ENCODE measurements around the gene ACTN2.
A peak's percentile ranks its signal among the peaks of the same experiment; 100 is the strongest.

The ACTN2 gene

DNA sequence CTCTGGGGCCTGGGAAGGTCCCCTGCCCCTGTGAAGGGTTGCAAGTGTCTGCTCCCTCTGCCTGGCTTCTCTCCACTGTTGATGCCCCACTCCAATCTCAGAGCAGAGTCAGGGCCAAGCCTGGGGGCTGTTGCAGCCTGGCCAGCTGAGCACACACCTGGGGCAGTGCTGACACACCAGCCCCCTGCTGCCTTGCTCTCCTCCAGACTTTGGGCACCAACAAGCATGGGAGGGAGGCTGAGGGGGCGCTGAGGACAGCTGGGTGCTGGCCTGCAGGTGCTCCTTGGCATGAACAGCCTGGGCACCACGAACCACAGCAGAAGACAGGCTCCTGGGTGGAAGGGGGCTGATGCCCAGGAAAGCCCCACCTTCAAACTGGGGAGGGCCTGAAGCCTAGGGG, 99.2 kb downstream of the ACTN2 start:
- Histone ChIP-seq H3K4me1 (ENCODE audit: insufficient read depth, low read length) (no peaks in the 10 kb centered on the region), H3K9me3 (ENCODE audit: insufficient read depth, low read length, severe bottlenecking) (peaks cover 15% of the 10 kb centered on the region), H3K4me2 (ENCODE audit: insufficient read depth, low read length) (no peak overlapping the region), H3K79me2 (ENCODE audit: insufficient read depth, low read length) (no peaks in the 10 kb centered on the region), H3K9ac (ENCODE audit: low read depth, low read length) (no peak overlapping the region), H3K4me3 (ENCODE audit: low read depth in 1 of 2, low read length in 2 of 2) (no peak overlapping the region), H4K20me1 (ENCODE audit: insufficient read depth, low read length) (no peaks in the 10 kb centered on the region), H3K27me3 (ENCODE audit: insufficient read depth, low read length, poor library complexity) (no peaks in the 10 kb centered on the region), H2AFZ (ENCODE audit: low read depth, low read length) (no peak overlapping the region), H3K27ac (ENCODE audit: low read length) (no peak overlapping the region), H3K36me3 (ENCODE audit: insufficient read depth, low read length) (no peaks in the 10 kb centered on the region)
- TF ChIP-seq EZH2 (IDR thresholded peaks at IDR 0.05; ENCODE audit: borderline replicate concordance, low read depth, low read length, severe bottlenecking) (no peak), CTCF (IDR thresholded peaks at IDR 0.05; ENCODE audit: borderline replicate concordance, extremely low read depth, low read length, poor library complexity, severe bottlenecking) (no peak)
- ATAC-seq (ENCODE audit: insufficient read depth, low read depth) (no peak), DNase-seq (no peak)

DNA sequence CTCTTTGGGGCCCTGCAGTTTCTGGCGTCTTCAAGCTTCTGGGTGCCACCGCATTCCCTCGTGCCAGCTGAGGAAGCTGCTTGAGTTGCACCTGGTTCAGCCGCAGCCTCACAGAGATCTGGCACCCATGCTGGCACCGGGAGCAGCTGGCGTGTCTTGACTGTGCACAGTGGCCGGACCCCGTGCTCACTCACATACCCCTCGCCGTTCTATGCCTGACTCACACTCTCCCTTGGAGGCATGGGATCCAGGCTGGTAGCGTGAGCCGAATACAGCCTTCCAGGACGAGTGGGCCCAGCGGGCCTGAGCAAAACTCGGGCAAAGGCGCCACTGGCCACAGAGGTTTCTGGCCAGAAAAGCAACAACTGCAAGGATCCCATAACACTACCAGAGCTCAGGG, 100.2 kb downstream of the ACTN2 start:
- no peak overlapping the region for H3K9ac ChIP-seq (ENCODE audit: low read depth, low read length)
- ATAC-seq (ENCODE audit: insufficient read depth, low read depth), result no peak
- TF ChIP-seq EZH2 (IDR thresholded peaks at IDR 0.05; ENCODE audit: borderline replicate concordance, low read depth, low read length, severe bottlenecking) (no peak), CTCF (IDR thresholded peaks at IDR 0.05; ENCODE audit: borderline replicate concordance, extremely low read depth, low read length, poor library complexity, severe bottlenecking) (no peak)
- no peaks in the 10 kb centered on the region for H3K79me2 ChIP-seq (ENCODE audit: insufficient read depth, low read length)
- H2AFZ ChIP-seq (ENCODE audit: low read depth, low read length), result no peak overlapping the region
- no peak overlapping the region for H3K27ac ChIP-seq (ENCODE audit: low read length)
- H4K20me1 ChIP-seq (ENCODE audit: insufficient read depth, low read length), result no peaks in the 10 kb centered on the region
- H3K27me3 ChIP-seq (ENCODE audit: insufficient read depth, low read length, poor library complexity), result no peaks in the 10 kb centered on the region
- H3K4me1 ChIP-seq (ENCODE audit: insufficient read depth, low read length), result no peaks in the 10 kb centered on the region
- H3K4me3 ChIP-seq (ENCODE audit: low read depth in 1 of 2, low read length in 2 of 2), result no peak overlapping the region
- H3K4me2 ChIP-seq (ENCODE audit: insufficient read depth, low read length), result no peak overlapping the region
- no peaks in the 10 kb centered on the region for H3K36me3 ChIP-seq (ENCODE audit: insufficient read depth, low read length)
- H3K9me3 ChIP-seq (ENCODE audit: insufficient read depth, low read length, severe bottlenecking), result peaks cover 15% of the 10 kb centered on the region
- no peak for DNase-seq

DNA sequence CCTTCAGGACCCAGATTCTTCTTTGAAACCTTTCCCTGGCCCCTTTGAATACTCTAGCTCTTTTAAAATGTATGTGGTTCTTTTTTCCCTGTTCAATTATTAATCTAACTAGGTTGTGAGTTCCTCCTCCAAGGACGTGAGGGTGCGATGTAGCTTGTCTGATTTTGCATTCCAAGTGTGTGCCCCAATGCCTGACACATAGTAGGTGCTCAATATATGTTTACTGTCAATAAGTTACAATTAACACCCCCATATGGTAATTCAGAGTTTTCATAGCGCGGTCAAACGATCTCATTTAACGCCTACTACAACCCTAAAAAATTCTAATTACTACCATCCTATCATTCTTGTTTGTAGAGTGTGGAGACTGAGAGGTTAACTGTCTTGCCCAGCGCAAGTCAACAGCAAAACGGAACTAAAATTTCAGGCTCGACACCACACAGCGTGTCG, 108.3 kb downstream of the ACTN2 start:
- no peaks in the 10 kb centered on the region for H3K9me3 ChIP-seq (ENCODE audit: insufficient read depth, low read length, severe bottlenecking)
- H3K4me3 ChIP-seq (ENCODE audit: low read depth in 1 of 2, low read length in 2 of 2), result peak overlapping the region; percentile 23 to 97; a peak in 3 of 4 replicates
- no peak for DNase-seq
- H4K20me1 ChIP-seq (ENCODE audit: insufficient read depth, low read length), result no peaks in the 10 kb centered on the region
- peaks cover 45% of the 10 kb centered on the region for H3K79me2 ChIP-seq (ENCODE audit: insufficient read depth, low read length)
- peak overlapping the region; percentile 81 for H3K4me2 ChIP-seq (ENCODE audit: insufficient read depth, low read length)
- H3K36me3 ChIP-seq (ENCODE audit: insufficient read depth, low read length), result peaks cover 4% of the 10 kb centered on the region; the same call in 1 of the 2 replicates
- ATAC-seq (ENCODE audit: insufficient read depth, low read depth), result no peak
- H3K27me3 ChIP-seq (ENCODE audit: insufficient read depth, low read length, poor library complexity), result no peaks in the 10 kb centered on the region
- peak overlapping the region; percentile 88 for H3K27ac ChIP-seq (ENCODE audit: low read length)
- H3K4me1 ChIP-seq (ENCODE audit: insufficient read depth, low read length), result peaks cover 28% of the 10 kb centered on the region
- peak overlapping the region; percentile 97 for H3K9ac ChIP-seq (ENCODE audit: low read depth, low read length)
- TF ChIP-seq EZH2 (IDR thresholded peaks at IDR 0.05; ENCODE audit: borderline replicate concordance, low read depth, low read length, severe bottlenecking), result no peak
- TF ChIP-seq CTCF (IDR thresholded peaks at IDR 0.05; ENCODE audit: borderline replicate concordance, extremely low read depth, low read length, poor library complexity, severe bottlenecking), result no peak
- H2AFZ ChIP-seq (ENCODE audit: low read depth, low read length), result peak overlapping the region; percentile 94

Measured in DND-41 (cell line).